HepG2 (cell line): Measurements from ENCODE around the gene SYNE1. TPM values are rescaled to one million over a fixed set of nuclear protein-coding genes. Genes with fewer than 3 reads are reported as not detected.

Experiments used
- CEBPG ChIP-seq: IDR thresholded peaks from 2 replicates; pipeline ENCODE4 v1.6.1; 2016
- FUBP1 ChIP-seq: sonication (generic); formaldehyde crosslinking; IDR thresholded peaks from 2 replicates; pipeline ENCODE4 v1.5.1; 2020; ENCODE audit warnings: missing genetic modification reagents, mild to moderate bottlenecking, borderline replicate concordance
- GATA4 ChIP-seq: sonication (generic); IDR thresholded peaks from 2 replicates; pipeline ENCODE4 v1.6.1; 2016; ENCODE audit warnings: antibody characterized with exemption, low read depth, borderline replicate concordance
- HBP1 ChIP-seq: IDR thresholded peaks from 2 replicates; pipeline ENCODE4 v1.6.1; 2016; ENCODE audit warnings: low read depth, control low read depth
- LBX2 ChIP-seq: sonication (generic); formaldehyde crosslinking; IDR thresholded peaks from 2 replicates; pipeline ENCODE4 v1.5.0; 2020; ENCODE audit warnings: missing genetic modification reagents, mild to moderate bottlenecking, borderline replicate concordance
- MAFF ChIP-seq: IDR thresholded peaks from 2 replicates; pipeline ENCODE4 v1.6.1; 2011; ENCODE audit warnings: low read depth, low read length, improper control_type of control experiment
- MXD3 ChIP-seq: IDR thresholded peaks from 2 replicates; pipeline ENCODE4 v1.6.1; 2016; ENCODE audit warnings: mild to moderate bottlenecking, missing biosample characterization, missing genetic modification reagents
- NCOR1 ChIP-seq: fragments of 200-600 bp; sonication (generic); IDR thresholded peaks from 2 replicates; pipeline ENCODE4 v1.7.0; 2017; ENCODE audit warnings: antibody characterized with exemption, low read length, borderline replicate concordance
- NR2C2 ChIP-seq: sonication (generic); formaldehyde crosslinking; IDR thresholded peaks from 2 replicates; pipeline ENCODE4 v1.4.0; 2020; ENCODE audit warnings: missing genetic modification reagents, mild to moderate bottlenecking, moderate library complexity, borderline replicate concordance
- SMC3 ChIP-seq: IDR thresholded peaks from 2 replicates; pipeline ENCODE4 v1.6.1; 2011; ENCODE audit warnings: low read length, improper control_type of control experiment
- SMYD3 ChIP-seq: sonication (generic); formaldehyde crosslinking; IDR thresholded peaks from 2 replicates; pipeline ENCODE4 v1.8.1; 2023; ENCODE audit warnings: mild to moderate bottlenecking, missing genetic modification reagents
- ZC3H13 ChIP-seq: sonication (generic); formaldehyde crosslinking; IDR thresholded peaks from 2 replicates; pipeline ENCODE4 v1.8.1; 2023; ENCODE audit warnings: mild to moderate bottlenecking, missing genetic modification reagents, moderate library complexity
- ZNF160 ChIP-seq: sonication (generic); formaldehyde crosslinking; IDR thresholded peaks from 2 replicates; pipeline ENCODE4 v1.8.0; 2022; ENCODE audit warnings: mild to moderate bottlenecking, inconsistent platforms, missing genetic modification reagents
- ZNF17 ChIP-seq: sonication (generic); formaldehyde crosslinking; IDR thresholded peaks from 2 replicates; pipeline ENCODE4 v1.5.0; 2020; ENCODE audit warnings: mild to moderate bottlenecking, missing genetic modification reagents
- ZNF280D ChIP-seq: sonication (generic); formaldehyde crosslinking; IDR thresholded peaks from 2 replicates; pipeline ENCODE4 v1.5.1; 2020; ENCODE audit warnings: mild to moderate bottlenecking, missing genetic modification reagents
- ZNF317 ChIP-seq: sonication (generic); formaldehyde crosslinking; IDR thresholded peaks from 2 replicates; pipeline ENCODE4 v1.5.0; 2020; ENCODE audit warnings: mild to moderate bottlenecking, missing genetic modification reagents
- ZNF335 ChIP-seq: sonication (generic); formaldehyde crosslinking; IDR thresholded peaks from 2 replicates; pipeline ENCODE4 v1.4.0; 2020; ENCODE audit warnings: missing genetic modification reagents
- ZNF691 ChIP-seq: sonication (generic); formaldehyde crosslinking; IDR thresholded peaks from 2 replicates; pipeline ENCODE4 v1.4.0; 2020; ENCODE audit warnings: missing genetic modification reagents, low read depth, mild to moderate bottlenecking, borderline replicate concordance
- ZNF7 ChIP-seq: IDR thresholded peaks from 2 replicates; pipeline ENCODE4 v1.6.1; 2016; ENCODE audit warnings: missing biosample characterization, missing genetic modification reagents
- ZNF766 ChIP-seq: sonication (generic); formaldehyde crosslinking; IDR thresholded peaks from 2 replicates; pipeline ENCODE4 v1.5.0; 2020; ENCODE audit warnings: missing genetic modification reagents, borderline replicate concordance
- ZNF781 ChIP-seq: sonication (generic); formaldehyde crosslinking; IDR thresholded peaks from 2 replicates; pipeline ENCODE4 v1.5.1; 2020; ENCODE audit warnings: borderline replicate concordance, mild to moderate bottlenecking, missing genetic modification reagents; ENCODE audit errors: not compliant biosample characterization
- ZSCAN12 ChIP-seq: sonication (generic); formaldehyde crosslinking; IDR thresholded peaks from 2 replicates; pipeline ENCODE4 v1.9.0; 2021; ENCODE audit warnings: mild to moderate bottlenecking, missing genetic modification reagents
- polyA plus RNA-seq, 8 experiments: library from polyadenylated mRNA; depleted of rRNA in 3 of 8; stranded (reverse) in 7 of 8; unstranded in 1 of 8; fragments of >200 nt; fragmentation: Illumina TruSeq in 4 of 8; extraction: Trizol in 4 of 8; gene quantifications; 2 replicates each; pipeline versions ENCODE4 v1.2.1 to v1.2.3, GENCODE V29; 2011 to 2016; ENCODE audit warnings: low read depth in 4 of 8, missing spikeins in 1 of 8, mixed read lengths in 1 of 8; ENCODE audit not compliant: insufficient read depth in 1 of 8
- total RNA-seq, 5 experiments: library from RNA; depleted of rRNA; stranded (reverse); fragments of >200 nt; fragmentation: Illumina TruSeq; extraction: Trizol; gene quantifications; 2 replicates each; pipeline ENCODE4 v1.2.3, GENCODE V29; 2016; ENCODE audit warnings: low read depth in 1 of 5

Gene SYNE1
- total and polyA plus RNA-seq, 2 of the 13 experiments (the other 11 are each of a cell fraction or from before 2014, with no cell fraction given), result 5.5 to 15.9 TPM

GRCh38 chr6:152277826-152278329 is 359.3 kb downstream of the SYNE1 start (continued):
- TF ChIP-seq ZNF17 (no peak), NR2C2 (CRISPR knock-in tag) (no peak), ZC3H13 (CRISPR knock-in tag) (no peak), ZNF280D (CRISPR knock-in tag) (no peak), LBX2 (no peak), SMYD3 (CRISPR knock-in tag) (peak; percentile 24; the same call in 1 of the 2 replicates), ZNF160 (CRISPR knock-in tag) (0 out of 2 replicates have a peak, but pooled peaks have one; percentile 66), MAFF (no peak), ZNF335 (CRISPR knock-in tag) (no peak), MXD3 (CRISPR knock-in tag) (no peak), ZSCAN12 (CRISPR knock-in tag) (no peak), ZNF7 (CRISPR knock-in tag) (peak; percentile 97), ZNF691 (no peak), SMC3 (no peak), NCOR1 (peak; percentile 63; the same call in 1 of the 2 replicates), ZNF766 (CRISPR knock-in tag) (no peak), ZNF781 (CRISPR knock-in tag) (no peak), CEBPG (peak; percentile 31; the same call in 1 of the 2 replicates), FUBP1 (CRISPR knock-in tag) (0 out of 2 replicates have a peak, but pooled peaks have one; percentile 72), ZNF317 (CRISPR knock-in tag) (peak; percentile 75; the same call in 1 of the 2 replicates), GATA4 (no peak), HBP1 (CRISPR knock-in tag) (no peak)
